Stimulated activated naive CD8-positive, alpha-beta T cell treated with anti-CD3 and anti-CD28 coated beads, Interleukin-15, Interleukin-2, amounts not matched to agents 100 U/mL and 50 U/mL, for 24 hours (primary cell): Measurements from ENCODE around the gene PDK2.

ENCODE experiments used
- ATAC-seq: fragments of 150-1000 bp; cut with Tn5 transposase; one replicate; pipeline ENCODE4 v1.10.0; 2021
- DNase-seq: peaks from one replicate; pipeline ENCODE4 v3.0.0; 2021

Gene PDK2

DNA sequence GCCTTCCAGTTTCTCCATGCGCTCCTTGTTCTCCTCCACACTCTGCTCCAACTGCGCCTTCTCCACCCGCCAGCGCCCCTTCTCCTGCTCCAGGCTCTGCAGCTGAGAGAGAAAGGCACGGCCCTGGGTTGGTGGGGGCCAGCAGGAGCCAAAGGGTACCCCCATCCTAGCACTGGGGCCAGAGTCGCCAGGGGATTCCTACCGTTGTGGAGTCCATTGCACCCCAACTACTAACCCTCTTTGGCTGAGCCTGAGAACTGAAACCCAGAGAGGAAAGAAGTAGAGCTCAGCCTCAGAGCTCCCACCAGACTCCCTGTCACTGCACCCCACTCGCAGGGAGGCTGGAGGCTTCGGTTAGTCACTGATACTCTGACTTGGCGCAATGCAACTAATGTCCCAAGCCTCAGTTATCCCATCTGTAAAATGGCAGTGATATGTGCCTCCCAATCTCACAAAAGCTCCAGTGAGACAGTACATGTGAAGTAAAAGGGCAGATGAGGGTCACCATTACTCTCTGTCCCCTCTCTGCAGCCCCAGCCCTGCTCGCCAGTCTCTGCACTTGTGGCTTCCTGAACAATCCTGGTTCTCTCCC, 41.0 kb downstream of the PDK2 start:
- DNase-seq = no peak
- ATAC-seq = no peak

DNA sequence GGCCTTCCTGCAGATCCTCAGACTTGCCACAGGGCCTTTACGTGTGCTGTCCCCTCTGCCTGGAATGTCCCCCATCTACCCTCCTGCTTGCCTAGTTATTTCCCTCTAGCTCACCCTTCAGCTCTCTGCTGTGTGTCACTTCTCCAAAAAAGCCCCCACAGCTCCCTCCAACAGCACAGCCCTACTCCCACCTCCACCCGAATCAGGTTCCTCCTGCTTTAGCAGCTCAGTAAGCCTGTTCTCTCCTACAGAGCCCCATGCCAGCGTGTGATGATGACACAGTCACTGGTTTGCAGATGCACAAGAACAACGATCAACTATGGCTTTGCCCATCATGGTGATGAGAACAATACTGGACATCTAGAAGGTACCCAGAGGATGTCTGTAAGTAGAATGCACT, 41.9 kb downstream of the PDK2 start:
- DNase-seq = no peak
- no peak for ATAC-seq

DNA sequence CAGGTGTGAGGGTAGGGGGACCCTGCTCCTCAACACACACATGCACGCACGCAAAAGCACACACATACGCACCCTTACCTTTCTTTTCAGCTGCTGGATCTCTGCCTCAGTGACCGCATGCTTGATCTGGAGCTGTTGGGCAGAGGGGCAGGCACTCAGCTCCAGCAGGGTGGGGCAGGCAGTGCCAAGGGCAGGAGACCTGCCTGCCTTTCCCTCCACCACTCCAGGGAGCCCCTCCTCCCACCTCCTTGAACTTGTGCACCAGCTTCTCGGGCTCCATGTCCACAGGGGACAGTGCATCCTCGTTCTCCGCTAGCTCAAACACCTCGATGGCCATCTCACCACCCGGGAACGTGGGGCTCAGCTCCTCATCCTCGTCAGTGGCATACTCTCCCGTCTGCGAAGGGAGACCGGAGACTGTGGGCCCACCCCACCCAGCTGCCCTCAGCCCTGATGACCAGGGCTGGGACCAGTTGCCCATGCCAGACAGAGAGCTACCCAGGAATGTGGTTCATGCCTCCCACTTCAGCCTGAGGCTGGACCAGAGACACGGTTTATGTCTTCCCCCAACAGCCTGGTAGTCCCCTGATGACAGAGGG, 44.1 kb downstream of the PDK2 start:
- DNase-seq = no peak
- no peak for ATAC-seq

DNA sequence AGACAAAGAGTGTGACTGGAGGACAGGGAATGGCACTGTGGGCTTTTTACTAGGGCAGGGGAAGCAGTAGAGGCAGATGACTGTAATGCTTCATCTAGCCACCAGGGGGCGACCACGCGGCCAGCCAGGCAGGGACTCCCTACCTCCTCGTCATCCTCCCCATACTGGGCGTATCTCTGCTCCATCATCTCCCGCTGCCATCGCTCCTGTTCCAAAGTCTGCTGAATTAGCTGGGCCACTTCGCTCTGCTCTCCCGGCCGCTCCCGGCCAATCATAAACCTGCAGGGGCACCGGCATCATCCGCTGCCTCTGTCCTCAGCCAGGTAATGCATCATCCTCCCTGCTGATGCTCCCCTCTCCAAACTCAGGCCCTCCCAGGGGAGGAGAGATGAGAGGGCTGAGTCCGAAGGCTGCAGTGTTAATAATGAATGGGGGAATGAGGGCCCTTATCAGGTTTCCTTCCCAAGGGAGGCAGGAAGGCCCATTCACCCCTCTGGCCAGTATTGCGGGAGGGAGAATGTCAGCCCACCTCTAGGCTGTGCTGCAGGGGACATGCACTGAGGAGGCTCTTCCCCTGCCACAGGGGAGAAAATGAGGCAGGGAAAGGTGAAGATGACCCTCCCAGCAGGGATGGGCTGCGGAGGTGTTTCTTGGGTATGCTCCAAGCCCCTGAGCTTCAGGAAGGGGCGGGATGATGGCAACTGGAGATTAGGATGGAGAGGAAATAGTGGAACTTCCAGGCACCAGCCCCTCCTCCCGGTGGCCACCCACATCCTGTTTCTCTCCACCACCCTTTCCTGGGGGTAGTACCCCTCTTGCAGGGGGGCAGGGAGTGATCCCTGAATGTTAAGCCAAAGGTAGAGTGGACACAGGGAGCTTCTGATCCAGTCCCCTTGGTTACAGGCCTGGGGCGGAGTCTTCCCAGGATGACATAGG, 45.1 kb downstream of the PDK2 start:
- DNase-seq (peak; percentile 85), ATAC-seq (peak; percentile 76)

DNA sequence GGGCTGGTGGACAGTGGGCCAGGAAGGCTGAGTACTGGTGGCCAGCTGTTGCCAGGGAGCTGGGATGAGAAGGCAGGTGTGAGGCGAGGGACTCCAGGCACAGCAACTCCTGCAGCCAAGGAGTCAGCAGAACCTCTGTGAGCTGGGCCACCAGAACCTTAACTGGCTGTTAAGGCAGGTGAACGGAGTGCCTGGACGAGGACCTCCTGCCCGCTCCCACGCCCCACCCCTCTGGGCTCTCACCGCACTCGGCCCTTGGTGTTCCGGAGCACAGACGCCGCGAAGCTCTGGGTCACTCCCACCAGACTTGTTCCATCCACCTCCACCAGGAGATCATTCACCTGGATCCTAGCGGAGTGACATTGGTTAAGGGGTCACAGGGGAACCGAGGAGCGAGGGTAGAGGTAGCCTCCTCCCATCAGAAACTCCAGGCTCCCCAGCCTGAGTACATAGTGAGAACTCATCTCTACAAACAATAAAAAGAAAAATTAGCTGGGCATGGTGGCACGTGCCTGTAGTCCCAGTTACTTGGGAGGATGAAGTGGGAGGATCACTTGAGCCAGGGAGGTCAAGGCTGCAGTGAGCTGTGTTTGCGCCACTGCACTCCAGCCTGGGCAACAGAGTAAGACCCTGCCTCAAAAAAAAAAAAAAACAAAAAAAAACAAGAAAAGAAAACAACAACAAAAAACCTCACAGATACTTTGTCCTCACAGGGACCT, 46.0 kb downstream of the PDK2 start:
- DNase-seq (no peak), ATAC-seq (no peak)

DNA sequence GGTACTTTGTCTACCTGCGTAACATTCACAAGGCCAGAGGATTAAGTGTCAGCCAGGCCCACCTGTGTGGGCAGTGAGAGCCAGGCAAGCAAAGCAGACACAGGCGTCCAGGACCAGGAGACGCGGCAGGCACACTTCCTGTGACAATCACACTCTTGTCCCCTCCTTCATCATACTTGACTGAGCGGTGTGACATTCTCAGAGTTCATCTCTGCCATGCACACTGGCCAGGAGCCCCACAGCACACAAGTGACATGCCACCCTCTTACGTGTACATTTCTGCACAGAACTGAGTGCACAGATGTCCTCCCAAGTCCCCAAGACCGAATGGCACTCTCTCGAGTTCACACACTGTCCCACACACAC, 46.6 kb downstream of the PDK2 start:
- DNase-seq (no peak), ATAC-seq (no peak)

DNA sequence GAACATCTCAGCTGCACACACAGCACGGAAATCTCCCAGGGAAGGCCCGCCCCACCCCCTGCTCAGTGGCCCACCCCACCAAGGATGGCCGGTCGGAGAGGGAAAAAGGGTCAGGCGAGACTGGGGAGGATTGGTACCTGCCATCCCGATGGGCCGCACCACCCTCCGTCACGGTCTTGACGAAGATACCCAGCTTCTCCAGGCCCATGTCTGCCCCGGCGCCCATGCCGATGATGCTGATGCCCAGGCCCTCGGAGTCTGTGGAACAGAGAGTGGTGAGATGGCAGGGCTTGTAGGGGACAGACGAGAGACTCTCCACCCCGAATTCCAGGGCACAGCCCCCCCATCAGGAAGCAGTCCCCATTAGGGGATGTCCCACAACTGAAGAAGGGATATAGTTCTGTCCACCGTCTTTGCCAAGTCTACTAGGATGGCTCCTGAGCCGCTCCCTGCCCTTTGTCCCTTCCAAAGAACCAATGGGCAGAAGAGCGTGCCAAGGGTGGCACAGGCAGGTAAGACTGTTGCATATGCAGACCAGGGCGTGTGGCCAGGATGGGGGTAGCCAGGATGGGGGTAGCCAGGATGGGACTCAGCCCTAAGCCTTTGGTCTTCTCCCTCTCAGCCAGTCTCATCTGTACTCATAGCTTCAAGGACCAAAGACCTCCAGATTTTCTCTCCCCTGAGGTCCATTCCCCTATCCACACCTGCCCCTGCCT, 48.5 kb downstream of the PDK2 start:
- ATAC-seq = no peak

DNA sequence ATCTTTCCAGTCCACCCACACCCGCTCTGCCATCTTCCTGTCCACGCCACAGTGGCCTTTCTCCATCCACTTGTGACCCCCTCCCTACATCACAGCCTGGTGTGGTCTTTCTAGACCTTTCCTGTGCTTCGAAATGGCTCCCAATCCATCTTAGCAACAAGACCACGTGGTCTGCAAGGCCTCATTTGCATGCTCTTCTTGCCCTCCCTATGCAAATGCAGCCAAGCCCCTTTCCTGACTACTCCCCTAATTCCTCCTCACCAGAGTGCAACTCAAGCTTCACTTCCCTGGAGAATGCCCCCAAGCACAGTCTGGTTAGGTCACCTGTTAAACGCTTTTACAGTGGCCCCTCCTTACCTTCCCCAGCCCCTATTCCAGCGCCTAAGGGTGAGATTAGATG, 49.2 kb downstream of the PDK2 start:
- no peak for DNase-seq
- no peak for ATAC-seq

More for the DNA sequence above, 48.5 kb downstream of the PDK2 start:
- DNase-seq = no peak

DNA sequence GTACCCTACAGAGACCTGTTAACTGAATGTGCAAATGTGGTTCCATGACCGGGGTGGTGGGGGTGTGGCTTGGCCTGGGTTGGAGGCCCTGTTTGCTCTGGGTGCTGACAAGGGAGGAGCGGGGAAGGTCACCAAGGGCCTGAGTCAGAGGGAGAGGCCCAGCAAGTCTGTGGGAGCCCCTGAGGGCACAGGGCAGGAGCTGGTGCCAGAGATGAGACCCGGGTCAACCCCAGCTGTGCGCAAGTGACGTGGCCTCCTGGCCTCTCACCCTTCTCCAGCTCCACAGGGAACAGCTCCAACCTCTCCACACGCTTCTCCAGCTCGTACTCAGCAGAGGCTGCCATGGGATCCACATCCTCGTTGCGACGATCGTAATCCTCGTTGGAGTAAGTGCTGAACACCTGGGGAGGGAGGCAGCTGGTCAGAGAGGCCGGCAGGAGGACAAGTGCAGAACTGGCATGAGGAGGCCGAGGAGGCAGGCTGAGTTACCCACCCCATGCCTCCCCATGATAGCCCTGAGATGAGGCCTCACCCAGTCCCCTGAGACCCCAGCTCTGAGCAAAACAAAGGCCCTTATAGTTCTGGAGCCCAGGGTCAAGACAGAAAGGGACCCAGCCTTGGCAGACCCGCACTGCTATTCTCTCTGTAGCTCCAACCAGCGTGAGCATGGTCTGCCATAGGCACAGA, 49.8 kb downstream of the PDK2 start:
- DNase-seq = peak; percentile 55
- peak; percentile 3 for ATAC-seq

DNA sequence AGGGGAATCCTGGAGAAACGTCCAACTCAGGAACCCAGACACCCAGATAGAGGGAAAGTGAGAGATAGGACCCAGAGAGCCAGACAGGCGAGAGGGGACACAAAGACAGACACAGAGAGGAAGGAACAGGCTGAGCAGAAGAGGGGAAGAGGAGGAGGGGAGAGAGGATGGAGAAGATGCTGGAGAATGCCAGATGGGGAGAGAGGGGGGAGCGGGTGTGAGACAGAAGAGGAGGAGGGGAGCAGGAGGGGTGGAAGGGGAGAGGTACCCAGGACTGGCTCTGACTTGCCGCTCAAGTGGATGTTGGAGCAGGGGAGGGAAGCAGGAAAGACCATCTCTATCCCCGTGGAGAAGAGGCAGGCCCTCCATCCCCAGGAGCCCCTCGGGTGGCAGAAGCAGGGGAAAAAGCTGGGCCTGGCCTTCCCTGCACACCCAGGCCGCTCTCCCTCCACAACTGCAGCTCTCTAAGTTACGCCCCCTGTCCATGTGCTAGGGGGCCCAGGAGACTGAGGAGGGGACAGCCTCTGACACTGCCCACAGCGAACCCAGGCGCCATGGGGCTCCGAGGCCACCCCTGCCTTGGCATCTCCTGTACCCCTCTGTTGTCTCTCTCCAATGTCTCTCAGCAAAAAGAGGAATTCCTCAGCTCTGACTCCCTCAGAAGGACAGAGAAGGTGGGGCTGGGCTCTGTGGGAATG, 50.5 kb downstream of the PDK2 start:
- DNase-seq (no peak), ATAC-seq (no peak)

DNA sequence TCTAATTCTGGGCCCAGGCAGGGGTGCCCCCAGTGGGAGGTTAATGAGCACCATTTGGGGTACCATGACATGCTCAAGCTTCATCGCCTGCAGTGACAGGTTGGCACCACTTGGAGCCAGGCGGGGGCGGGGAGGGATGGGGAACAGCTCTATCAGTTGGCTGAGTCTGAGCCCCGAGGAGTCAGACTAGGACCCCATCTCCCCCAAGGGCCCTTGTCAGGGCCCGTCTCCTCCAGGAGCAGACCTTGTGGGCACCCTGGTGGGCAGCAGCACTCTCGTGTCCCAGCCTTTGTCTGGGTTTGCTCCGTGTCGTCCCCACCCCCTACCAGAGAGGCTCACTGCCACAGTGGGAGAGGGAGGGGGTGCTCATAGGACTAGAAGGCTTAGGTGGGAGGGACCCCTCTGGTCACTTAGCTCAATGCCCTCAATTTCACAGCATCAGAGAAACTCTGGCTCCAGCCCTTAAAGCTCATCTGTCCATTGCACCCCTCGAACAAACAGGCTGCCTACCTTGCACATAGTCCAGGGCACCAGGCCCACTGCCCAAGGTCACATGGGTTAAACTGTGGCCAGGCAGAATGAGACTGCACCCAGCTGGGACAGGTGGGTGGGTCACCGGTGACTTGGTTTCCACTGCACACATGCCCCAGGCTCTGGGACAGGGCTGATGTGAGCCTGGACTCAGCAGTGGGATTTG, 51.2 kb downstream of the PDK2 start:
- DNase-seq (peak; percentile 51), ATAC-seq (no peak)

DNA sequence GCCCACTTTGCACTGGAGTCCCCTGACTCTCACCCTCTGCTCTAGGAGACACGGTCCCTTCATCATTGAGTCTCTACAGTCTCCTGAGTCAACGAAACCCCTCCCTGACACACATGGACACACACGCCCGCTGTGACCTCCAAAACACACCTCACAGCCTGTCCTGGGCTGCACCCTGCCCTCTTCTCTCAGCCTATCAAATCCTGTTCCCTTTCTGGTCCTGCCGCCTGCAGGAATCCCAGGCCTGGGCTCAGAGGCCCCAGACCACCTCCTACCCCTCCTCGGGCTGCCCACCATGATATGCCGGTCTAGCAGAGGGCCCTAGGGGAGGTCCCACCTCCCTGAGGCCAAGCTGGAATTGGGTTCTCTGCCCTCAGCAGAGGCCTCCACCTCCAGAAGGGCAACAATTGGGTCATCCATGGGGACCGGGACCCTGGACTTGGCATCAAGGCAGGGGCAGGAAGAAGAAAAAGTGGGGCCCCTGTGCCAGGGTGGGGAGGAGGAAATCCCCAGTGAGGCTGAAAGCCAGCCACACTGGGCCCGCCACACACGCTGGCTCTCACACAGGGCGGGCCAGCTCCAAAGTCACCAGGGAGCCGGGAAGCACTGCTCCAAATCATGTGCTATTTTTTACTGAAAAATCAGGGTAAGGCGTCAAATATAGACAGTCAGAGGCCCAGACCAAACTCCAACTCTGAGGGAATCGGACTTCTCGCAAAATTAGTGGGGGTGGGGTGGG, 51.9 kb downstream of the PDK2 start:
- DNase-seq (peak; percentile 35), ATAC-seq (no peak)

DNA sequence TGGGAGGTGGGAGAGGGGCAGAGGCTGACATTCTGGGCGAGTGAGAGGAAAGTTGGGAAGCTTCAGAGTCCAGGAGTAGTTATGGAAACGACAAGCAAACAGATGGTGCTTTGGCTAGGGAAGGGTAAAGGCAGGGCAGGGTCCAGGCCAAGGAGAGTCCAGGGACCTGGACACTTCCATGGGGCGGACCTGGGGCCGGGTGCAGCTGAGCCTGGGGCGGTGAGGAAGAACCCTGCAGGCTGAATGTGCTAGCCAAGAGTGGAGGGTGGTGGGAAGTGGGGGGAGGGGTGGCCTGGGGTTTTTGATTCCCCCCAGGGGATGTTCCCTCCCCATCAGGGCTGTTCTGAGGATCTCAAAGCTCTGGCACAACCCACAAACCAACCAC, 52.7 kb downstream of the PDK2 start:
- DNase-seq = peak; percentile 55
- ATAC-seq = no peak

DNA sequence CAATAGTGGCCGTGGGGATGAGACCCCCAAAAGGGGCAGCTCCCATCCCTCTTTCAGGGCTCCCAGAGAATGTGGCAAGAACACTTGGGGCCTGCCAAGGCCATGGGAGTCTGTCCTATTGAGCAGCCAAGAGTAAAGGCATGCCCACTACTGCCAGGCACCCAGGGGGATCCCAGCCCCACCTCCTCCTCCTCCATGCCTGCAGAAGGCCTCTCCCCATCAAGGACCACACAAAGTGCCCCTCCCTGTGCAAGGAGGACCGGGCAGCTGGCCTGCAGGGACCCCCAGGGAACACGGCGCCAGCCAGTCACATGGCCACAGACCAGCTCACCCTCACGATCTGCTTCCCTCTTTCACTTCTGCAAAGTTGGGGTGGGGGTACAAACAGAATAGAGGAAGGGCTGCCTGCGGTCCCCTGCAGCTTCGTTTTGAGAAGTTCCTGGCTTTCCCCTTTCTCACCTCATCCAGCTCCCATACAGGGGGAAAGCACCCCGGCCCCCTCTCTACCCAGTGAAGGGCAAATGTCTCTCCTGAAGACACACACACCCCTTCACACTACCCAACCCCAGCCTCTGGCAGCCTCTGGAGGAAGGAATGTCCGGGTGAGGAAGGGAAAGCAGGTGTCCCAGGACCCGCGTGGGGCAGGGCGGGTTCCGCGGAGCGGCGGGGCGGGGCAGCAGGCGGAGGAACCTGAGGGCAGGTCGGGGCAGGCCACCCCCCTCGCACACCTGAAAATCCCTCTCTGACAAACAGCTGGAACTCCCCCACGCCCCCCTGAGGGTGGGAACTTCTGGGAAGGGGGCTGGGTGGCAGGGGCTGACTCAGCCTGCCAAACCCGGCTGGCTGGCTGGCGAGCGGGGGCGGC, 53.3 kb downstream of the PDK2 start:
- DNase-seq = peak; percentile 87
- ATAC-seq = peak; percentile 55

DNA sequence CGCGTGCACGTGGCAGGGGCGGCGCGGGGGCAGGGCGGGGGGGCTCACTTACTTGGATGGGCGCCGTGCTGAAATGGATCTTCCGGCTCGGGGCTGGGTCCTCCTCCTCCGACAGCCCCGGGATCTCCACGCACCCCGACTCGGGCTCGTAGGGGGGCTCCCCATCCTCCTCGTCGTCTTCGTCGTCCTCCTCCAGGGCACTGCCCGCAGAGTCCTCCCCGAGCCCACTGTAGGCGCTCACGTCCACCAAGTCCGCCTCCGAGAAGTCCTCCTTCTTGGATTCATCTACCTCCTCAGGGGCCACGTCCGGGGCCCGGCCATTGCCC, 53.9 kb downstream of the PDK2 start:
- ATAC-seq = no peak
- DNase-seq = no peak

DNA sequence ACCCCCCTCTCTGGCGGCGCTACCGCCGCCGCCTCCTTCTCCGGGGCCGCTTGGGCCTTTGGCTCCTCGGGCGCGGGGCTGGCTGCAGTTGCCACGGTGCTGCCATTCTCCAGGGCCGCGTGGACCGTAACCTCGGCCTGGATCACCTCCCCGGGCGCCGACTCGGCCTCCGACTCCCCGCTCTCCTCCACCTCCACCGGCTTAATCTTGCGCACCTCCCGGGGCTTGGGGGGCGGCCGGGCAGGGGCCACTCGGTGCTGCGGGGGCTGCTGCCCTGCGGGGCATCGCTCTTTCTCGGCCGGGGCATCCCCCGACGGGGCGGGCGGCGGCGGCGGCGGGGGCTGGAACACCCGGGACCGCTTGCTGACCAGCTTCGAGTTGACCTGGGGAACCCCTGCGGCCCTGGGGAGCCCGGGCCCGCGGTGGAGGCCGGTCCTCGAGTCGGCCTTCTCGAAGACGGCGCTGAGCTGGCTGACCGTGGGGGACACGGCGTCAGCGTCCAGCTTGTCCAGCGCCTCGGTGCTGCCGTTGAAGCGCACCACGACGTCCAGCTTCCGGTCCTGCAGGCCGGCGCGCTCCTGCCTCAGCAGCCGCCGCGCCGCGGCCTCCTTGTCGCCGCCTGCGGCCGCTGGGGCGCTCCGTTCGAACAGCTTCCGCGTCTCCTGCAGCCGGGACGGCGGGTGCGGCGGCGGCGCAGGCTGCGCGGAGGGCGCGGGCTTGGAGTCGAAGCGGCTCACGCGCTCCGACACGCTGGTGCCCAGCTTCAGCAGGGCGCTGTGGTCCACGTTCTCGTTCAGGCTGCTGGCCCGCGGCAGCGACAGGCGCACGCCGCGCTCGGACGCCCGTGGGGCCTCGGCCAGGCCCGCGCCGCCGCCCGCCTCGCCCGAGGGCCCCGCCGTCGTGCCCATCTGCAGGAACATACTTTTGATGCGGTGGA, 54.5 kb downstream of the PDK2 start:
- peak; percentile 62 for DNase-seq
- ATAC-seq = no peak

DNA sequence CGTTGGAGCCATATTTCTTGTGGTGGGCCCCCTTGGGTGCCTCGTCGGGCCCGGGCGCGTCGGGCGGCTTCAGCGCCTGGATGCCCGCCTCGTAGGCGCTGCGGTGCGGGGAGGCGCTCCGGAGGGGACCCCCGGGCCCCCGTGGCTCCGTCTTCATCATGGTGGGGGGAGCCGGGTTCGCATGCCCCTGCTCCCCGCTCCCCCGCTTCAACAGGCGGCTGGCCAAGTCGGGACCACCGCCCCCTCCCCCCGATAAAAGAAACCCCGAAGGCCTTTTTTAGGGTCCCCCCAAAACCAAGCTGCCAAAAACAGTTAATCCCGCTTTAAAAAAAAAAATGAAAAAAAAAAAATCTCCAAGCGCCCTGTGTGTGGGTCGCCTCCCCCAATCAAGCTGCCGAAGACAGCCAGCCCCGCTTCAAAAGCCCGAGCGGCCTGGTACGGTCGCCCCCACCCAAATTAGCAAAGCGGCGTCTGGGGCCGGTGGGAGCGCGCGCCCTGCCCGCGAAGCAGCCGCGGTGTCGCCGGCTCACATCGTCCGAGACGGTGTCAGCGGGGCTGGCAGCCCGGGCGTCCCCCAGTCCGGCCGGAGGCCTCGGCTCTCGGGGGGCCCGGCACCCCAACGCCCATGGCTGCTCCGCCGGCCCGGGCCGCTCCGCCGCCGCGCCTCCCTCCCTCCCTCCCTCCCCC, 55.3 kb downstream of the PDK2 start, which contains the start of gene PPP1R9B:
Gene PPP1R9B (minus strand): TSS at position 324 of the 687 bp plus-strand sequence. CDS start 164 bp downstream, at position 160.
- DNase-seq = peak; percentile 14
- no peak for ATAC-seq
